Activated CD4-positive, alpha-beta T cell treated with anti-CD3 and anti-CD28 coated beads, Interleukin-2, amount 50 U/mL, for 1 hour (primary cell): ENCODE measurements around the gene OMP.
A peak's percentile ranks its signal among the peaks of the same experiment; 100 is the strongest.

ENCODE experiments used
- DNase-seq: peaks from one replicate; pipeline ENCODE4 v3.0.0-alpha.2; 2020

OMP gene

DNA sequence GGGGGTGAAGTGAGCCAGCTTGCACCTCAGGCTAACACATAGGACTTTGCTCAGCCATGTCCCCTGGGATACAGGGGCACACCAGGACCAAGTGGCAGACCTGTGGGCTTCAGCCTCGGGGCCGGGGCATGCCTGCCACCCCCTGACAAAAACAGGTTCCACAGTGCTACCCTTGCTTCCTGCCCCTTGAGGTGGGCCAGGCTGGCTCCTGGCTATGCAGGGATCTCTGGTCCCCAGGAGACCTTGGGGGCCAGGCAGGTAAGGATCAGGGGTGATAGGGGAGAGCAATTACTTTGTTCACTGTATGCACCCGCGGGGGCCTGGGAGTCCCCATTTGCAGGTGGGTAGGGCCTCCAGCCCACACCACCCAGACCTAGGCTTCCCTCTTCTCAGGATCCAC lies 23.1 kb downstream of the OMP start:
- DNase-seq = no peak

GRCh38 chr11:77126156-77126775 lies 23.6 kb downstream of the OMP start:
- no peak for DNase-seq

DNA sequence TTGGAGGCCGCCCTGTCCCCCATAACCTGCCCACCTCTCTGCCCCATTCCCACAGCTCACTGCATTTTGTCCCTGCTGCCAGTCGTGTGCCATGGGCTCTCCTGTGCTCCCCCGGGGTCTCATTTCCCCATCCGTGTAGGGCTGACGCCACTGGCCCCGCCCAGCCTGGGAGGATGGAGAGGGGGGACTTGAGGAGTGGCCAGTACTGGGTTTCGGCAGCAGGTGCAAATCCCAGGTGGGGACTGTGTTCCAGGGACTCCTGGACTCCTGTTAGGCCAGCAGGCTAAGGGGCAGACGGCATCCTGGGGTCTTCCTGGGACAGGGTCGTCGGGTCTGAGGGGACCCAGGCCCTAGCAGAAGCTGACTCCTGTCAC lies 24.2 kb downstream of the OMP start:
- DNase-seq = no peak

GRCh38 chr11:77127235-77127911 lies 24.7 kb downstream of the OMP start:
- peak; percentile 53 for DNase-seq

- DNase-seq = no peak
Measured at GRCh38 chr11:77127920-77128691, 25.5 kb downstream of the OMP start, which contains the start of gene MYO7A. Gene MYO7A, plus strand, starts transcription at chr11:77128246. Its CDS starts 2,389 bp downstream, at chr11:77130635.

GRCh38 chr11:77129069-77129841 lies 26.6 kb downstream of the OMP start:
- no peak for DNase-seq

DNA sequence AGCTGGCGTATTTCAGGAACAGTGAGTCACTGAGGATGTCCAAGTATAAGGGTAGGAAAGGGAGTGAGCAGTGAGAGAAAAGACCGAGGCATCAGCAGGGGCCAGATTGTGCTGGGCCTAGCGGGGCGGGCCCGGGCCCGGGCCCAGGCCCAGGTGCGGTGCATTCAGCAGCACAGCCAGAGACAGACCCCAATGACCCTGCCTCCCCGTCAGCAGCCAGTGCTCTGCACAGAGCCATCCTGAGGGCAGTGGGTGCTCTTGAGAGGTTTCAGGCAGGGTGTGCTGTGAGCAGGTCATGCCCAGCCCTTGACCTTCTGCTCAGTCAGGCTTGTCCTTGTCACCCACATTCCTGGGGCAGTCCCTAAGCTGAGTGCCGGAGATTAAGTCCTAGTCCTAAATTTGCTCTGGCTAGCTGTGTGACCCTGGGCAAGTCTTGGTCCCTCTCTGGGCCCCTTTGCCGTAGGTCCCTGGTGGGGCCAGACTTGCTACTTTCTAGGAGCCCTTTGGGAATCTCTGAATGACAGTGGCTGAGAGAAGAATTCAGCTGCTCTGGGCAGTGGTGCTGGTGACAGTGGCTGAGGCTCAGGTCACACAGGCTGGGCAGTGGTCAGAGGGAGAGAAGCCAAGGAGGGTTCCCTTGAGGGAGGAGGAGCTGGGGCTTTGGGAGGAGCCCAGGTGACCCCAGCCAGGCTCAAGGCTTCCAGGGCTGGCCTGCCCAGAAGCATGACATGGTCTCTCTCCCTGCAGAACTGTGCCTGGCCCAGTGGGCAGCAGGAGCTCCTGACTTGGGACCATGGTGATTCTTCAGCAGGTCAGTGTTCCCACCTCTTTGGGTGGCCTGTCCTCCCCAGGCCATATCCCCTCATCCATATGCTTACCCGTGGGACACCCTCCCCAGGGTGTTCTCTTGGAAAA lies 27.5 kb downstream of the OMP start:
- DNase-seq = no peak

DNA sequence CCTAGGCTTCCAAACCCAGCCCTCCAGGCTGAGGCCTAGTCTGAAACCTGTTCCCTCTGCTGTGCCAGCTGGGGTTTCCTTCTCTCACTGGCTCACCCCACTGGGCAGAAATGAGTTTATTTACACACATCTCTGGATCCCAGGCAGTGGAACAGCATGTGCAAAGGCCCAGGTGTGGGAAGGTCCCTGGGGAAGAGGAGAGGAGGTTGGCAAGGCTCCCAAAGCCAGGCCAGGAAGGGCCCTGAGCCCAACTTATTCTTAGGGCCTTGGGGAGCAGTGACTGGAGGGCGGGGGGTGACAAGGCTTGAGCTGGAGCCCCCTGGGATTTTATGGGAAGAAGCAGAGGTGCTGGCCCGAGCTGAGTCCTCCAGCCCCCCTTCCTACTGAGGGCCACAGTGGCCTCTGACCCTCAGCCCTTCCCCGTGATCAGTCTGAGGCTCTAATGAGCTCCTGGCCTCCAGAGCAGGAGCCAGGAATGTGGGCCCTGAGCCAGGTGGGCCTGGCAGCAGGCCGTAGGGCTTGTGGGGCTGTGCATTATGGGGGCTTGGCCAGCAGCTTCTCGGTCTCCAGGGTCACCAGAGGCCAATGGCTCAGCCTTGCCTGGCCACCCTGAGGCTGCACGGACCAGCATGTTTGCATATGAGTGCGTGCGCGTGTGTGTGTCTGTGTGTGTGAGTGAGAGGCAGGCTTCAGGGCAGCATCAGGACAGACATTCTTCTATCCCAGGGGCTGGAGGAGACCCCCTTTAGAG lies 28.3 kb downstream of the OMP start:
- DNase-seq = no peak

DNA sequence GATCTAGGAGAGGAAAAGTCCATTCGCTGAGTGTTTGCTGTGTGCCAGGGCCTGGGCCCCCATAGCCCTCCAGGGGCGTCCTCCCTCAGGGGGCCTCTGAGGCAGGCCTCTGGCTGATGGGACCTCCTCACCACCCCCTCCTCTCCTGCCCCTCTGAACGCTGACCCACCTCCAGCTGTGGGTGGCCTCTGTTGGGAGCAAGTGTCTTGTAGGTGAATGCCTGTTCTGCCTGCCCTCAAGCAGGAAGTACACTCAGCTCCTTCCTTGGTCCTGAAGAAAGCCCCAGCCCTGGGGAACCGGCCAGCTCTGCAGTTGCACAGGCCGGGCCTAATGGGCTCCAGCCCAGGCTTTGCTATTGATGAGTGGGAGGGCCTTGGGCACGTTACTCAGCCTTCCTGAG lies 28.9 kb downstream of the OMP start:
- DNase-seq = no peak

- no peak for DNase-seq
Measured at GRCh38 chr11:77135069-77135468, 32.4 kb downstream of the OMP start.

DNA sequence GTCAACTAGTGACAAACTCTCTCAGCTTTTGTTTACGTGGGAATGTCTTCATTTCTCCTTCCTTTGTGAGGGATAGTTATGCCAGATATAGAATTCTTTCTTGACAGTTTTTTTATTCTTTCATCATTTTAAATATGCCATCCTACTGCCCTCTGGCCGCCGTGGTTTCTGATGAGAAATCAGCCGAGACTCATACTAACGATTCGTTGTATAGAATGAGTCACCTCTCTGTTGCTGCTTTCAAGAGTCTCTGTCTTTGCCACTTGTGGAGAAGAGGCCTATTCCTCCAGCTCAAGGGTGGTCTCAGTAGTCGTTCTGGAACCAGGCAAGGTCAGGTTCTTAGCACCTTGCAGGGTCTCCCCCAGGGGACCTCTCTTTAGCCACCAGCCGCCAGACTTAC lies 33.4 kb downstream of the OMP start:
- no peak for DNase-seq

- DNase-seq = no peak
Measured at GRCh38 chr11:77136784-77137420, 34.3 kb downstream of the OMP start.

- no peak for DNase-seq
Measured at GRCh38 chr11:77137421-77137820, 34.8 kb downstream of the OMP start.

GRCh38 chr11:77138106-77138649 lies 35.5 kb downstream of the OMP start:
- DNase-seq = no peak

GRCh38 chr11:77139201-77139600 lies 36.6 kb downstream of the OMP start:
- no peak for DNase-seq

DNA sequence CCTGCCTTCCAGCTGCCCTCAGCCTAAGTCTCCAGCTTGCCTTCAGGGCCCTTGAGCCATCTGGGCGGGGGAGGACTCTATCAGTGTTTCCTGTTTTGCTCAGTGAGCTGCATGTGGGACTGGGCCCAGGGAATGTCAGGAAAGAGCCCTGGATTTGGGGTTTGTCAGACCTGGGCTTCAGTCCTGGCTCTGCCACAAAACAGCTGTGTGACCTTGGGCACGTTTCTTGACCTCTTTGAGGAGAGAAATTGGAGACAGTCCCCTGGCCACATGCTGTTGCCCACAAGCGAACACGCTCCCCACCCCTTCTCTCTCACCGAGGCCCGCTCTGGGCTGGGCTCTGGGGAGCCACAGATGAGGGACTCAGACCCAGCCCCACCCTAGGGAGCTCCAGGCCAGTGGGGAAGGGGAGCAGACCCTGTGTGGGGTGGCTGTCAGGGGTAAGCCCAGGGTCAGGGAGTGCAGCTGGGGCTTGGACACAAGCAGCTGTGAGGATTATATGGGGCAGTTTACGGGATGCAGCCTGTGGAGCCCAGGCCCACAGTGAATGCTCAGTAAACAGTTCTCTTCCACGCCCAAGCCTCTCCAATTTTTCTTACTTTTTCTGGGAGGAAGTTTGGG lies 37.7 kb downstream of the OMP start:
- no peak for DNase-seq

GRCh38 chr11:77141034-77141433 lies 38.4 kb downstream of the OMP start:
- no peak for DNase-seq

DNA sequence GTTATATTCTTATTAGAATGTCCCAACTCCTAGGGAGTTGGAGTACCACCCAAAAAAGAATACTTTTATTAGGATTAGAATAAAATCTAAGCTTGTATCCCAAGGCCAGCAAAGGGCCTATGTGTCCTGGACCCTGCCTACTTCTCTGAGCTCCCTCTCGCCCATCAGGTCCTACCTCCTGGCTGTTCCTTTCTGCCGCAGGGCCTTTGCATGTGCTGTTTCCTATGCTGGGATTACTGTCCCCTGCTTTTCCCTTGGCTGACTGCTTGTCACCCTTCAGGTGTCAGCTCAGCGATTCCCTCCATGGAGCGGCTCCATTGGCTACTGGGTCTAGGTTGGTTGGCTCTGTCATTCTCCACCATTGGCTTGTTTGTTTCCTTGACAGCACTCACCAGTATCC lies 38.8 kb downstream of the OMP start:
- no peak for DNase-seq

DNA sequence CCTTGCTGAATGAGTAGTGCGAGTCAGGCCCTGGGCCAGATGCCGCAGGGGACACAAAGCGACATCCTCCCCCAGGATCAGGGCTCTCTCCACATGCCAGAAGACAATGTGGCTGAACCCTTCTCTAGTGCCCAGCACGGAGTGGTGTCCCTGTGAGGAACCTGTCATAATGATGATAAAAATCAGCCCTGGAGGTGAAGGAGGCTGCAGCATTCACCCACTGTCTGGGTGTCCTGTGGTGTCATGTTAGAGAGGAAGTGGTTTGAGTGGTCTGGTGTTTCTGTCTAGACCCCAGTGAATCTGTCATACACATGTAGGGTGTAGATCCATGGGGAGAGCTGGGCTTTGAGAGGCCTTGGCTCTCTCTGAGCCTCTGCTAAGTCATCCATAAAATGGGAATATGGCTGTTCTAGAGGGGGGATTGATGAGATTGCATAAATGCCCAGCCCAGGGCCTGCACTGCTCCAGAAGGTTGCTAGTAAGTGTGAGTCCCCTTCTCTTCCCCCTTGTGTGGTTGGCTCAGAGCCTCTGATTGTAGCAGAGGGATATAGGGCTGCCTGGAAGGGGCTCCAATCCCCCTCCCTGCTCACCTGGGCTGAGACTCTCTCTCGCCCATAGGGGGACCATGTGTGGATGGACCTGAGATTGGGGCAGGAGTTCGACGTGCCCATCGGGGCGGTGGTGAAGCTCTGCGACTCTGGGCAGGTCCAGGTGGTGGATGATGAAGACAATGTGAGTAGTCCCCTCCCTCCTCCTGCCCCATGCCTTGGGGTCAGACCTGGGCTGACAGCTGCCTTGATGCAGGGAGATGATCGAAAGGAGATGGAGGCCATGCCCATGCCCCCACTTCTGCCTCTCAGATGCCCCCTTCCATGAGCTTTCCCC lies 39.7 kb downstream of the OMP start:
- DNase-seq = no peak
